HCT116 (cell line): ENCODE results near the gene PKN3. TPM values are rescaled to one million over a fixed set of nuclear protein-coding genes. Genes with fewer than 3 reads are reported as not detected.

Source experiments
- ATAC-seq: fragments of 200-7000 bp; cut with Tn5 transposase; 2 replicates; pipeline ENCODE4 v1.9.1; 2020; ENCODE audit warnings: mild to moderate bottlenecking, moderate library complexity
- BruUV-seq: library from RNA; stranded (reverse); fragments of 400-500 nt; replicated peaks from 2 replicates; lab custom pipeline; 2021; lab: Mats Ljungman, UMichigan
- CTCF ChIA-PET: fragments of 300-600 bp; sonication (Branson Sonifier 250); formaldehyde crosslinking; loops from one replicate; lab custom pipeline; 2021; ENCODE audit warnings: antibody characterized with exemption; lab: Charles Lee
- POLR2A ChIA-PET: fragments of 300-600, 350-600 bp; sonication (Branson Sonifier 250); formaldehyde crosslinking; loops from one replicate; lab custom pipeline; 2021; ENCODE audit warnings: antibody characterized with exemption; lab: Charles Lee
- RAD21 ChIA-PET, 2 experiments: fragments of 300-600 bp; sonication (Branson Sonifier 250); formaldehyde crosslinking; loops; one replicate each; lab custom pipeline; 2023; ENCODE audit warnings: low total read pairs in 2 of 2; ENCODE audit not compliant: uncharacterized antibody in 2 of 2, unreplicated experiment in 2 of 2, low non-redundant PET in 1 of 2; lab: Charles Lee
- DNase-seq: peaks from one replicate; pipeline ENCODE4 v3.0.0-alpha.2; 2010; ENCODE audit warnings: low read depth, low spot score
- H2AFZ ChIP-seq: fragments of 200-600 bp; shearing (Covaris generic), sonication (generic); 2 replicates; pipeline ENCODE4 v1.6.1; 2017; ENCODE audit warnings: low read depth, mixed run types, mixed read lengths, antibody characterized with exemption, low read length; ENCODE audit not compliant: poor library complexity, severe bottlenecking
- H3K27ac ChIP-seq: 2 replicates; pipeline ENCODE4 v1.5.1; 2012; ENCODE audit warnings: low read depth, low read length
- H3K27me3 ChIP-seq: fragments of 200-600 bp; sonication (generic); 2 replicates; pipeline ENCODE4 v1.6.1; 2016; ENCODE audit warnings: mixed run types, low read length, mixed read lengths; ENCODE audit not compliant: insufficient read depth
- H3K36me3 ChIP-seq, 2 experiments: fragments of 200-500 bp in 1 of 2; fragments of 200-600 bp in 1 of 2; sonication (Bioruptor generic) in 1 of 2; sonication (generic) in 1 of 2; 2 replicates each; pipeline versions ENCODE4 v1.5.1 to v1.6.1; 2014 to 2016; ENCODE audit warnings: low read length in 2 of 2, inconsistent platforms in 1 of 2, mixed read lengths in 1 of 2, mixed run types in 1 of 2; ENCODE audit not compliant: insufficient read depth in 2 of 2, control insufficient read depth in 1 of 2
- H3K4me1 ChIP-seq, 2 experiments: fragments of 200-600 bp in 1 of 2; sonication (generic) in 1 of 2; 2 replicates each; pipeline versions ENCODE4 v1.5.1 to v1.6.1; 2012 to 2017; ENCODE audit warnings: low read length in 2 of 2, inconsistent platforms in 1 of 2, mild to moderate bottlenecking in 1 of 2, mixed read lengths in 1 of 2, mixed run types in 1 of 2, moderate library complexity in 1 of 2; ENCODE audit not compliant: insufficient read depth in 2 of 2, control insufficient read depth in 1 of 2
- H3K4me2 ChIP-seq: fragments of 200-600 bp; sonication (generic); 2 replicates; pipeline ENCODE4 v1.6.1; 2017; ENCODE audit warnings: mixed run types, low read length, mixed read lengths
- H3K4me3 ChIP-seq, 2 experiments: fragments of 200-600 bp in 1 of 2; sonication (generic) in 1 of 2; replicated peaks in 1 of 2; 2 replicates each; pipeline ENCODE4 v1.5.1; 2011 to 2016; ENCODE audit warnings: low read length in 2 of 2, control low read depth in 1 of 2, low read depth in 1 of 2, mild to moderate bottlenecking in 1 of 2, mixed read lengths in 1 of 2, mixed run types in 1 of 2
- H3K79me2 ChIP-seq: fragments of 200-600 bp; sonication (generic); 2 replicates; pipeline ENCODE4 v1.6.1; 2017; ENCODE audit warnings: mild to moderate bottlenecking, mixed run types, low read length, moderate library complexity, mixed read lengths; ENCODE audit not compliant: insufficient read depth
- H3K9ac ChIP-seq: fragments of 200-600 bp; sonication (generic); 2 replicates; pipeline ENCODE4 v1.6.1; 2016; ENCODE audit warnings: low read length, mixed read lengths
- H3K9me2 ChIP-seq: fragments of 200-600 bp; sonication (generic), shearing (Covaris generic); 2 replicates; pipeline ENCODE4 v1.6.1; 2017; ENCODE audit warnings: mixed run types, mild to moderate bottlenecking, moderate library complexity; ENCODE audit not compliant: insufficient read depth
- H3K9me3 ChIP-seq, 2 experiments: fragments of 200-500 bp in 1 of 2; fragments of 200-600 bp in 1 of 2; sonication (Bioruptor generic) in 1 of 2; sonication (generic) in 1 of 2; 2 replicates each; pipeline ENCODE4 v1.6.1; 2014 to 2017; ENCODE audit warnings: low read length in 2 of 2, mixed read lengths in 2 of 2, inconsistent platforms in 1 of 2, low read depth in 1 of 2, mild to moderate bottlenecking in 1 of 2, mixed run types in 1 of 2, moderate library complexity in 1 of 2; ENCODE audit not compliant: control insufficient read depth in 1 of 2, insufficient read depth in 1 of 2
- H4K20me1 ChIP-seq: fragments of 200-600 bp; sonication (generic), shearing (Covaris generic); 2 replicates; pipeline ENCODE4 v1.6.1; 2017; ENCODE audit warnings: mixed run types, mild to moderate bottlenecking, moderate library complexity; ENCODE audit not compliant: insufficient read depth
- ATF3 ChIP-seq: IDR thresholded peaks from 2 replicates; pipeline ENCODE4 v1.6.1; 2012
- CBX3 ChIP-seq: IDR thresholded peaks from 2 replicates; pipeline ENCODE4 v1.6.1; 2012; ENCODE audit warnings: low read depth
- CEBPB ChIP-seq: IDR thresholded peaks from 2 replicates; pipeline ENCODE4 v1.6.1; 2012; ENCODE audit warnings: low read depth
- CTCF ChIP-seq, 3 experiments: fragments of 200-600 bp in 1 of 3; sonication (generic) in 1 of 3; IDR thresholded peaks in 2 of 3; conservative IDR thresholded peaks in 1 of 3; 2 replicates each; pipeline ENCODE4 v1.5.1; 2012 to 2017; ENCODE audit warnings: low read depth in 2 of 3, low read length in 2 of 3, antibody characterized with exemption in 1 of 3, borderline replicate concordance in 1 of 3, control low read depth in 1 of 3, mild to moderate bottlenecking in 1 of 3, mixed read lengths in 1 of 3, mixed run types in 1 of 3, moderate library complexity in 1 of 3; ENCODE audit not compliant: insufficient read depth in 1 of 3
- ELF1 ChIP-seq: IDR thresholded peaks from 2 replicates; pipeline ENCODE4 v1.6.1; 2012; ENCODE audit warnings: low read depth, borderline replicate concordance
- EZH2phosphoT487 ChIP-seq: fragments of 200-600 bp; IDR thresholded peaks from 2 replicates; pipeline ENCODE4 v1.6.1; 2018; ENCODE audit warnings: antibody characterized with exemption, borderline replicate concordance
- FOSL1 ChIP-seq: IDR thresholded peaks from 2 replicates; pipeline ENCODE4 v1.6.1; 2012; ENCODE audit warnings: low read depth
- POLR2A ChIP-seq: IDR thresholded peaks from 2 replicates; pipeline ENCODE4 v1.7.0; 2011; ENCODE audit warnings: borderline replicate concordance; ENCODE audit not compliant: insufficient read depth, insufficient read length; ENCODE audit errors: extremely low read depth
- REST ChIP-seq: IDR thresholded peaks from 2 replicates; pipeline ENCODE4 v1.6.1; 2012; ENCODE audit warnings: low read depth
- SIN3A ChIP-seq: IDR thresholded peaks from 2 replicates; pipeline ENCODE4 v1.6.1; 2012; ENCODE audit warnings: low read depth
- TCF7L2 ChIP-seq: IDR thresholded peaks from 2 replicates; pipeline ENCODE4 v1.7.0; 2011; ENCODE audit warnings: borderline replicate concordance, inconsistent platforms; ENCODE audit not compliant: insufficient read depth, insufficient read length; ENCODE audit errors: extremely low read depth
- YY1 ChIP-seq: IDR thresholded peaks from 2 replicates; pipeline ENCODE4 v1.6.1; 2011; ENCODE audit warnings: low read length, low read depth, moderate library complexity, mild to moderate bottlenecking; ENCODE audit not compliant: insufficient replicate concordance; ENCODE audit errors: extremely low read depth
- intact Hi-C: fragments of 100-400 bp; cut with micrococcal nuclease; formaldehyde crosslinking; loops from 2 replicates; pipeline ENCODE4 v1.10.0; 2022
- total RNA-seq: library from RNA; stranded (reverse); gene quantifications from one replicate; pipeline ENCODE4 v1.2.1, GENCODE V29; 2021; ENCODE audit not compliant: unreplicated experiment

Gene PKN3
- total RNA-seq, 1 experiment from 2014 or later = 37.9 TPM

- POLR2A ChIA-PET = interaction anchor here (0.6 to 3.4 kb wide), 13 partner anchors 9 to 146 kb away, joined by 3 to 24 read pairs (median 6); partner anchors contain the start of genes SPOUT1 and ZDHHC12
- Histone ChIP-seq H4K20me1 (no peaks in the 10 kb centered on the region), H3K4me3 (peak overlapping the region; percentile 96), H3K27me3 (no peaks in the 10 kb centered on the region), H3K79me2 (peaks cover 62% of the 10 kb centered on the region), H3K4me2 (peak overlapping the region; percentile 83), H3K4me1 (peaks cover 25 to 41% of the 10 kb centered on the region in 2 experiments), H3K36me3 (no peaks in the 10 kb centered on the region), H3K27ac (peak overlapping the region; percentile 94), H3K9me3 (no peaks in the 10 kb centered on the region), H3K9ac (peak overlapping the region; percentile 99), H2AFZ (no peak overlapping the region), H3K9me2 (no peaks in the 10 kb centered on the region)
- DNase-seq = no peak
- intact Hi-C loops = no loop called here
- TF ChIP-seq REST = no peak
- no peak for TF ChIP-seq CBX3
- CTCF ChIA-PET = interaction anchor here (2.2 to 2.6 kb wide), 2 partner anchors 19 to 48 kb away, joined by 9 to 14 read pairs; partner anchors contain the start of gene PKN3
- ATAC-seq = peak; percentile 18
- RAD21 ChIA-PET = no interaction called here
- BruUV-seq = no TSS peak
Observed at GRCh38 chr9:128683340-128684064, 18.8 kb upstream of the PKN3 start.

GRCh38 chr9:128684065-128684324, 18.3 kb upstream of the PKN3 start:
- ChIA-PET POLR2A (interaction anchor here (0.6 to 3.4 kb wide), 16 partner anchors 9 to 205 kb away, joined by 3 to 24 read pairs (median 6); partner anchors contain the start of genes SPOUT1 and ZDHHC12), CTCF (interaction anchor here (1.0 to 2.6 kb wide), 3 partner anchors 13 to 48 kb away, joined by 3 to 14 read pairs (median 9); partner anchors contain the start of gene PKN3), RAD21 (interaction anchor here in 1 of 2 experiments (0.6 kb wide), 1 partner anchor 87 kb away, joined by 4 read pairs; no protein-coding TSS in a partner anchor)
- Histone ChIP-seq H3K9me2 (no peaks in the 10 kb centered on the region), H3K27me3 (no peaks in the 10 kb centered on the region), H3K9me3 (no peaks in the 10 kb centered on the region), H3K36me3 (no peaks in the 10 kb centered on the region), H2AFZ (no peak overlapping the region), H3K4me2 (peak overlapping the region; percentile 83), H3K4me3 (peak overlapping the region; percentile 96), H3K79me2 (peaks cover 62% of the 10 kb centered on the region), H3K27ac (peak overlapping the region; percentile 94), H3K9ac (peak overlapping the region; percentile 99), H3K4me1 (peaks cover 25 to 44% of the 10 kb centered on the region in 2 experiments), H4K20me1 (no peaks in the 10 kb centered on the region)
- TF ChIP-seq CEBPB (no peak), CTCF (IDR thresholded peaks at IDR 0.05 in 2 of 3, conservative IDR thresholded peaks at IDR 0.05 in 1 of 3; ENCODE audit: borderline replicate concordance in 1 of 3, insufficient read depth in 1 of 3, low read depth in 2 of 3, low read length in 2 of 3) (no peak), EZH2phosphoT487 (no peak), SIN3A (no peak), POLR2A (no peak), CBX3 (no peak), ELF1 (no peak), TCF7L2 (no peak), FOSL1 (no peak), YY1 (no peak), ATF3 (no peak)
- intact Hi-C loops = no loop called here
- BruUV-seq = TSS peak; percentile 87
- peak; percentile 4 for ATAC-seq
- DNase-seq = no peak
